SW480 (cell line): ENCODE data around the gene CSE1L.
"Not testable (repeated sequence)": the region's sequence is repeated elsewhere in the genome, so short reads cannot be mapped to it uniquely, and the experiment has no call there.

Experiments
- DNase-seq: peaks from one replicate; pipeline ENCODE4 v3.0.0-alpha.2; 2016; ENCODE audit warnings: low spot score

The CSE1L gene

GRCh38 chr20:49078310-49078709 is 32.2 kb downstream of the CSE1L start:
- DNase-seq, result no peak

- DNase-seq, result not testable (repeated sequence)
Measured at GRCh38 chr20:49082295-49082694, 36.2 kb downstream of the CSE1L start.

- DNase-seq, result no peak
Measured at GRCh38 chr20:49091104-49091503, 45.0 kb downstream of the CSE1L start.

- no peak for DNase-seq
Measured at GRCh38 chr20:49091762-49092161, 45.6 kb downstream of the CSE1L start.

GRCh38 chr20:49096203-49096730 is 50.2 kb downstream of the CSE1L start:
- DNase-seq, result no peak

- DNase-seq, result no peak
Measured at GRCh38 chr20:49097159-49097558, 51.0 kb downstream of the CSE1L start.

- no peak for DNase-seq
Measured at GRCh38 chr20:49098136-49098535, 52.0 kb downstream of the CSE1L start.

- DNase-seq, result no peak
Measured at GRCh38 chr20:49099011-49099410, 52.9 kb downstream of the CSE1L start.

GRCh38 chr20:49100292-49100691 is 54.2 kb downstream of the CSE1L start:
- not testable (repeated sequence) for DNase-seq

- DNase-seq, result no peak
Measured at GRCh38 chr20:49100972-49101371, 54.9 kb downstream of the CSE1L start.

GRCh38 chr20:49103019-49103418 is 56.9 kb downstream of the CSE1L start:
- no peak for DNase-seq

GRCh38 chr20:49103647-49104364 is 57.7 kb downstream of the CSE1L start:
- no peak for DNase-seq

- no peak for DNase-seq
Measured at GRCh38 chr20:49104365-49104648, 58.2 kb downstream of the CSE1L start.

GRCh38 chr20:49104979-49105547 is 59.0 kb downstream of the CSE1L start:
- not testable (repeated sequence) for DNase-seq

- DNase-seq, result no peak
Measured at GRCh38 chr20:49106328-49106727, 60.2 kb downstream of the CSE1L start.

GRCh38 chr20:49110767-49111694 is 64.9 kb downstream of the CSE1L start:
- DNase-seq, result no peak

- no peak for DNase-seq
Measured at GRCh38 chr20:49112596-49113274, 66.6 kb downstream of the CSE1L start.

- DNase-seq, result no peak
Measured at GRCh38 chr20:49115564-49115963, 69.5 kb downstream of the CSE1L start.

GRCh38 chr20:49118307-49118706 is 72.2 kb downstream of the CSE1L start:
- DNase-seq, result no peak

GRCh38 chr20:49119988-49120387 is 73.9 kb downstream of the CSE1L start:
- no peak for DNase-seq

GRCh38 chr20:49122920-49123319 is 76.8 kb downstream of the CSE1L start:
- DNase-seq, result no peak

GRCh38 chr20:49123982-49124381 is 77.9 kb downstream of the CSE1L start:
- DNase-seq, result no peak
